Spleen (tissue), 11 donors: Measurements from ENCODE around the gene LGI2. TPM values are rescaled to one million over a fixed set of nuclear protein-coding genes. Genes with fewer than 3 reads are reported as not detected.

ENCODE experiments used
- DNase-seq: peaks from one replicate; pipeline ENCODE4 v3.0.0-alpha.2; 2020
- H3K27ac ChIP-seq, 8 donors: fragments of 200-600 bp; sonication (generic) in 7 of 8; 1 replicate in 4 of 8; 2 replicates in 4 of 8; pipeline versions ENCODE4 v1.5.0 to v1.8.0; 2016 to 2021; ENCODE audit warnings: inconsistent platforms in 4 of 8, mild to moderate bottlenecking in 4 of 8, moderate library complexity in 1 of 8
- H3K27me3 ChIP-seq, 7 donors: fragments of 200-600 bp; sonication (generic) in 6 of 7; replicated peaks in 1 of 7; 1 replicate in 4 of 7; 2 replicates in 3 of 7; pipeline versions ENCODE4 v1.5.0 to v1.8.0; 2016 to 2021; ENCODE audit warnings: inconsistent platforms in 3 of 7, mild to moderate bottlenecking in 1 of 7
- H3K36me3 ChIP-seq, 6 donors: fragments of 200-600 bp; sonication (generic) in 5 of 6; 1 replicate in 4 of 6; 2 replicates in 2 of 6; pipeline versions ENCODE4 v1.5.0 to v1.8.0; 2016 to 2021; ENCODE audit warnings: inconsistent platforms in 2 of 6
- H3K4me1 ChIP-seq, 6 donors: fragments of 200-600 bp; sonication (generic) in 5 of 6; 1 replicate in 3 of 6; 2 replicates in 3 of 6; pipeline versions ENCODE4 v1.5.0 to v1.8.0; 2016 to 2021; ENCODE audit warnings: inconsistent platforms in 3 of 6
- H3K4me3 ChIP-seq, 8 donors: fragments of 200-600 bp; sonication (generic) in 7 of 8; 1 replicate in 4 of 8; 2 replicates in 4 of 8; pipeline versions ENCODE4 v1.5.0 to v1.8.0; 2016 to 2021; ENCODE audit warnings: inconsistent platforms in 4 of 8, mild to moderate bottlenecking in 4 of 8, moderate library complexity in 2 of 8
- H3K9me3 ChIP-seq, 8 donors: fragments of 200-600 bp; sonication (generic) in 7 of 8; 1 replicate in 4 of 8; 2 replicates in 4 of 8; pipeline versions ENCODE4 v1.5.0 to v1.8.0; 2016 to 2021; ENCODE audit warnings: inconsistent platforms in 4 of 8
- CTCF ChIP-seq, 11 experiments: fragments of 200-600 bp in 7 of 11; fragments of 450-650 bp in 4 of 11; sonication (generic) in 4 of 11; IDR thresholded peaks in 8 of 11; conservative IDR thresholded peaks in 3 of 11; 1 replicate in 7 of 11; 2 replicates in 4 of 11; pipeline versions ENCODE4 v1.4.0 to v1.8.0; 2016 to 2021; ENCODE audit warnings: antibody characterized with exemption in 11 of 11, inconsistent platforms in 4 of 11, mild to moderate bottlenecking in 1 of 11
- POLR2A ChIP-seq, 3 donors: fragments of 450-650 bp; IDR thresholded peaks; one replicate each; pipeline ENCODE4 v1.5.1; 2017; ENCODE audit warnings: antibody characterized with exemption in 3 of 3, mild to moderate bottlenecking in 1 of 3
- POLR2AphosphoS5 ChIP-seq, 3 donors: sonication (generic); formaldehyde crosslinking; IDR thresholded peaks; one replicate each; pipeline ENCODE4 v1.5.1; 2017; ENCODE audit warnings: antibody characterized with exemption in 3 of 3
- WGBS, 5 donors: extraction: QIAGEN DNeasy Blood & Tissue Kit in 3 of 5; methylation state at CpG; one replicate each; pipeline versions ENCODE4 v1.1.5 to v1.1.7; 2013 to 2018; 5-methylcytosine and 5-hydroxymethylcytosine counted together
- intact Hi-C: fragments of 100-400 bp; cut with DNase I; formaldehyde crosslinking; loops from one replicate; pipeline ENCODE4 v1.15.0; 2023; ENCODE audit warnings: low total_unique reads
- polyA plus RNA-seq, 3 donors: library from polyadenylated mRNA; stranded (reverse); fragments of 200-250 nt; gene quantifications; one replicate each; pipeline ENCODE4 v1.2.1, GENCODE V29; 2013
- total RNA-seq, 7 donors: library from RNA; depleted of rRNA in 3 of 7; stranded (reverse); fragments of >200 nt in 3 of 7; fragmentation: NEBNext Ultra II Directional in 4 of 7; extraction: Animal tissue kit (Norgen Biotek cat#: 25700) in 4 of 7; gene quantifications; one replicate each; pipeline versions ENCODE4 v1.1.0 to v1.2.1, GENCODE V29; 2016 to 2021
- donor health status: healthy with polysubstance abuse.
- donor health status: DM: no; HTN: no; CAD: no; lungs with moderate emphysema.
- donor health status: DM: no; HTN: no; CAD: no.
- donor health status: Bipolar disorder and iron deficiency.
- donor health status: healthy.
- donor health status: DM: no; HTN: no; CAD: no.
- donor health status: DM: yes; HTN: yes; CAD: no.

LGI2 gene
- total and polyA plus RNA-seq, 10 donors = 0.17 to 2.7 (median 0.72) TPM

DNA sequence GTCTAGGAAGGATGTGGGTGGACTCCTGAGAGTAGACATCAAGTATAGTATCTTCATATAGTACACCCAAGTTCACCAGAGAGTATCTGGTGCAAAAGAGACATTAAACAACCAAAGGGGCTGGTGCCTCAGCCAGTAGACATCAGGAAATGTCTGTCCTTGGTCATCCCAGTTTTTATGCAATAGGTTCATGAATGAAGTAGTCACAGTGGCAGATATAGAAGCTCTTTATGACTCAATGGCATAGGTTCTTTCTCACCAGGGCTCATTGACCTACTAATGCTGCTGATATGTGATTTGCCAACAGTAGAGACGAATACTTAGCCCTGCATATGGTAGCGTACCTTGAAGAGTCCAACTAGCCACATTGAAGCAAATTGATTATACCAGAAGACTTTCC is 72.9 kb downstream of the LGI2 start:
- peaks cover 0 to 25% (median 14%) of the 10 kb centered on the region in 8 donors for H3K9me3 ChIP-seq
- H3K4me1 ChIP-seq = no peaks in the 10 kb centered on the region
- 72 to 90% (median 84%) methylated on average over 2 of the region's 2 CpGs for WGBS, 5 donors
- no peak for DNase-seq
- no peaks in the 10 kb centered on the region for H3K36me3 ChIP-seq
- no peaks in the 10 kb centered on the region for H3K27me3 ChIP-seq
- TF ChIP-seq POLR2A (IDR thresholded peaks at IDR 0.05) = no peak
- no peak for TF ChIP-seq POLR2AphosphoS5 (IDR thresholded peaks at IDR 0.05)
- no peak for TF ChIP-seq CTCF (IDR thresholded peaks at IDR 0.05 in 8 of 11, conservative IDR thresholded peaks at IDR 0.05 in 3 of 11)
- no peak overlapping the region for H3K4me3 ChIP-seq
- no peak overlapping the region for H3K27ac ChIP-seq
- intact Hi-C loops = no loop called here

GRCh38 chr4:24956763-24957162 is 74.0 kb downstream of the LGI2 start:
- Histone ChIP-seq H3K4me3 (no peak overlapping the region), H3K4me1 (no peaks in the 10 kb centered on the region), H3K27ac (no peak overlapping the region), H3K36me3 (no peaks in the 10 kb centered on the region), H3K9me3 (peaks cover 0 to 25% (median 14%) of the 10 kb centered on the region in 8 donors), H3K27me3 (no peaks in the 10 kb centered on the region)
- no peak for DNase-seq
- TF ChIP-seq POLR2A (IDR thresholded peaks at IDR 0.05) = no peak
- TF ChIP-seq POLR2AphosphoS5 (IDR thresholded peaks at IDR 0.05) = no peak
- no peak for TF ChIP-seq CTCF (IDR thresholded peaks at IDR 0.05 in 8 of 11, conservative IDR thresholded peaks at IDR 0.05 in 3 of 11)
- 86 to 97% (median 90%) methylated on average over 2 of the region's 2 CpGs for whole genome bisulfite sequencing, 5 donors
- intact Hi-C loops = no loop called here

DNA sequence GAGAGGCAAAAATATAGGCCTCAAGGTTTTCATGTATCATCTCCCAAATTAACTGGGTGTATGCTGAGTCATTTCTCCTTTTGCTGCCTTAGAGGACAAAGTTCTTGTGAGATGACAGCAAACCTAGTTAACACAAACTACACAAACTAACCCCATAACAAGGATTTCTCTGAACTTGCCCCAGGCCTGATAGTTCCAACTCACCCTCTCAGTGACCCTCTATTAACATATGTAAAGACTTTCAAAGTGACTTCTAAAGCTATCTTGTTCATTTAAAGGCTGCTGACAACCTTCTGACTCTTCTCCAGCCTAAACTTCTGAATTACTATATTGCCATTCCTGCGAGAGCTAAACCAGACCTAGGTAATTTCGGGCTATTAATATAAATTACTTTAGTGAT is 74.7 kb downstream of the LGI2 start:
- WGBS, 5 donors = 90 to 97% (median 93%) methylated on average over 2 of the region's 2 CpGs

GRCh38 chr4:24952667-24953066 is 78.1 kb downstream of the LGI2 start:
- no peaks in the 10 kb centered on the region for H3K4me1 ChIP-seq
- no peaks in the 10 kb centered on the region for H3K36me3 ChIP-seq
- intact Hi-C loops = no loop called here
- peaks cover 0 to 33% (median 16%) of the 10 kb centered on the region in 8 donors for H3K9me3 ChIP-seq
- TF ChIP-seq CTCF (IDR thresholded peaks at IDR 0.05 in 8 of 11, conservative IDR thresholded peaks at IDR 0.05 in 3 of 11) (no peak), POLR2AphosphoS5 (IDR thresholded peaks at IDR 0.05) (no peak)
- no peaks in the 10 kb centered on the region for H3K27me3 ChIP-seq
- H3K27ac ChIP-seq = no peak overlapping the region
- WGBS, 5 donors = 85 to 91% (median 89%) methylated on average over 4 of the region's 4 CpGs
- DNase-seq = no peak
- no peak overlapping the region for H3K4me3 ChIP-seq

More for the DNA sequence above, 74.7 kb downstream of the LGI2 start:
- Histone ChIP-seq H3K27ac (no peak overlapping the region), H3K4me3 (no peak overlapping the region), H3K27me3 (no peaks in the 10 kb centered on the region), H3K9me3 (peaks cover 0 to 25% (median 14%) of the 10 kb centered on the region in 8 donors), H3K4me1 (no peaks in the 10 kb centered on the region), H3K36me3 (no peaks in the 10 kb centered on the region)
- no peak for TF ChIP-seq CTCF (IDR thresholded peaks at IDR 0.05 in 8 of 11, conservative IDR thresholded peaks at IDR 0.05 in 3 of 11)
- no peak for TF ChIP-seq POLR2AphosphoS5 (IDR thresholded peaks at IDR 0.05)
- TF ChIP-seq POLR2A (IDR thresholded peaks at IDR 0.05) = no peak
- no peak for DNase-seq
- intact Hi-C loops = no loop called here
